Pancreas (tissue), 10 donors: ENCODE data around the gene ERVMER34-1. TPM values are rescaled to one million over a fixed set of nuclear protein-coding genes. Genes with fewer than 3 reads are reported as not detected.

ENCODE experiments used
- ATAC-seq, 4 donors: fragments of 200-7000 bp; cut with Tn5 transposase; one replicate each; pipeline versions ENCODE4 v1.8.0 to v1.9.1; 2020; ENCODE audit warnings: mild to moderate bottlenecking in 4 of 4, moderate library complexity in 4 of 4
- DNase-seq, 6 donors: peaks; one replicate each; pipeline ENCODE4 v3.0.0-alpha.2; 2020
- FAIRE-seq: peaks from 2 replicates; lab custom pipeline; 2012; peaks lifted over from hg19 to GRCh38; lab: Jason Lieb, UNC
- H3K27ac ChIP-seq, 4 donors: fragments of 200-600 bp; sonication (generic); 1 replicate in 3 of 4; 2 replicates in 1 of 4; pipeline versions ENCODE4 v1.5.0 to v1.8.0; 2020
- H3K27me3 ChIP-seq, 4 donors: fragments of 200-600 bp; one replicate each; pipeline ENCODE4 v1.8.0; 2021
- H3K36me3 ChIP-seq, 3 donors: fragments of 200-600 bp; sonication (generic) in 1 of 3; one replicate each; pipeline versions ENCODE4 v1.5.0 to v1.8.0; 2020 to 2021
- H3K4me1 ChIP-seq, 3 donors: fragments of 200-600 bp; one replicate each; pipeline ENCODE4 v1.8.0; 2021
- H3K4me3 ChIP-seq, 4 donors: fragments of 200-600 bp; sonication (generic) in 2 of 4; one replicate each; pipeline versions ENCODE4 v1.5.0 to v1.8.0; 2020 to 2021
- H3K9me3 ChIP-seq, 4 donors: fragments of 200-600 bp; one replicate each; pipeline ENCODE4 v1.8.0; 2021
- CTCF ChIP-seq, 4 donors: fragments of 200-600 bp; sonication (generic) in 3 of 4; IDR thresholded peaks; one replicate each; pipeline versions ENCODE4 v1.5.0 to v1.8.0; 2021; ENCODE audit warnings: antibody characterized with exemption in 4 of 4
- WGBS, 2 donors: extraction: QIAGEN DNeasy Blood & Tissue Kit; methylation state at CpG; one replicate each; pipeline ENCODE4 v1.1.7; 2013; 5-methylcytosine and 5-hydroxymethylcytosine counted together
- intact Hi-C, 3 donors: fragments of 100-400 bp; cut with DNase I; formaldehyde crosslinking; loops; one replicate each; pipeline versions ENCODE4 v1.11.1 to v1.14.2; 2022
- polyA plus RNA-seq, 2 donors: library from polyadenylated mRNA; stranded (reverse); fragments of 200-250 nt; gene quantifications; one replicate each; pipeline ENCODE4 v1.2.3, GENCODE V29; 2013
- total RNA-seq, 6 donors: library from RNA; stranded (reverse); fragmentation: NEBNext Ultra II Directional in 4 of 6; extraction: Animal tissue kit (Norgen Biotek cat#: 25700) in 4 of 6; gene quantifications; one replicate each; pipeline versions ENCODE4 v1.2.1 to v1.2.4, GENCODE V29; 2021 to 2023
- donor health status: healthy with polysubstance abuse.
- donor health status: DM: no; HTN: no; CAD: no; lungs with moderate emphysema.
- donor health status: DM: no; HTN: no; CAD: no.
- donor health status: control.
- donor health status: control.
- donor health status: Bipolar disorder and iron deficiency.
- donor health status: DM: yes; HTN: yes; CAD: no.
- donor health status: DM: no; HTN: no; CAD: no.
- donor health status: DM: no; HTN: no; CAD: no.
- donor health status: DM: yes; HTN: yes; CAD: no.

Gene ERVMER34-1
- 1 to 10 TPM in 1 of 6 donors, under 1 TPM in 5; 0.14 to 1.7 (median 0.48) TPM for total RNA-seq
- polyA plus RNA-seq: under 1 TPM; 0.14 to 0.15 TPM

- no peaks in the 10 kb centered on the region for H3K36me3 ChIP-seq
- H3K27ac ChIP-seq: peak within 1 kb of the TSS in 2 of 4 donors; percentile 28 to 42
- WGBS, 2 donors: 1 to 2% methylated on average over 60 to 61 of the region's 61 CpGs
- no peaks in the 10 kb centered on the region for H3K9me3 ChIP-seq
- peak within 1 kb of the TSS; percentile 31 to 60 (median 44) for H3K4me3 ChIP-seq
- peaks cover 0 to 8% (median 3%) of the 10 kb centered on the region in 3 donors for H3K4me1 ChIP-seq
- no peaks in the 10 kb centered on the region for H3K27me3 ChIP-seq
- intact Hi-C loops: no loop called here
- no peak for TF ChIP-seq CTCF (IDR thresholded peaks at IDR 0.05)
- FAIRE-seq (no peak), ATAC-seq (peak; percentile 53 to 82 (median 73)), DNase-seq (peak; percentile 5 to 75 (median 26))
Observed at GRCh38 chr4:52750819-52751486, at the start of gene ERVMER34-1. Gene ERVMER34-1 (minus strand): TSS chr4:52751425. CDS start chr4:52745520, 5,905 bp downstream.

- TF ChIP-seq CTCF (IDR thresholded peaks at IDR 0.05): no peak
- DNase-seq (no peak), FAIRE-seq (no peak), ATAC-seq (no peak)
- intact Hi-C loops: no loop called here
- Histone ChIP-seq H3K27me3 (no peaks in the 10 kb centered on the region), H3K36me3 (no peaks in the 10 kb centered on the region), H3K4me3 (no peak overlapping the region), H3K9me3 (no peaks in the 10 kb centered on the region), H3K4me1 (no peaks in the 10 kb centered on the region), H3K27ac (no peak overlapping the region)
- 88 to 100% methylated on average over 2 of the region's 2 CpGs for WGBS, 2 donors
Observed at GRCh38 chr4:52799813-52800212, 48.6 kb upstream of the ERVMER34-1 start.

GRCh38 chr4:52795533-52795932 is 44.3 kb upstream of the ERVMER34-1 start:
- H3K4me3 ChIP-seq: no peak overlapping the region
- no peak for TF ChIP-seq CTCF (IDR thresholded peaks at IDR 0.05)
- intact Hi-C loops: no loop called here
- H3K27ac ChIP-seq: no peak overlapping the region
- no peaks in the 10 kb centered on the region for H3K9me3 ChIP-seq
- H3K36me3 ChIP-seq: no peaks in the 10 kb centered on the region
- no peaks in the 10 kb centered on the region for H3K4me1 ChIP-seq
- DNase-seq (no peak), ATAC-seq (no peak), FAIRE-seq (no peak)
- no peaks in the 10 kb centered on the region for H3K27me3 ChIP-seq

GRCh38 chr4:52791936-52792335 is 40.7 kb upstream of the ERVMER34-1 start:
- no peaks in the 10 kb centered on the region for H3K36me3 ChIP-seq
- no peak for TF ChIP-seq CTCF (IDR thresholded peaks at IDR 0.05)

GRCh38 chr4:52789774-52790173 is 38.5 kb upstream of the ERVMER34-1 start:
- no peaks in the 10 kb centered on the region for H3K4me1 ChIP-seq
- H3K4me3 ChIP-seq: no peak overlapping the region
- DNase-seq (no peak), FAIRE-seq (no peak), ATAC-seq (no peak)
- WGBS, 2 donors: 93 to 96% methylated on average over 6 of the region's 6 CpGs
- no peaks in the 10 kb centered on the region for H3K36me3 ChIP-seq
- no peak overlapping the region for H3K27ac ChIP-seq
- intact Hi-C loops: no loop called here
- no peaks in the 10 kb centered on the region for H3K9me3 ChIP-seq
- TF ChIP-seq CTCF (IDR thresholded peaks at IDR 0.05): no peak
- no peaks in the 10 kb centered on the region for H3K27me3 ChIP-seq

More at GRCh38 chr4:52791936-52792335, 40.7 kb upstream of the ERVMER34-1 start:
- Histone ChIP-seq H3K9me3 (no peaks in the 10 kb centered on the region), H3K4me3 (no peak overlapping the region), H3K27me3 (no peaks in the 10 kb centered on the region), H3K27ac (no peak overlapping the region), H3K4me1 (no peaks in the 10 kb centered on the region)
- 91 to 93% methylated on average over 5 of the region's 5 CpGs for WGBS, 2 donors
- ATAC-seq (no peak), FAIRE-seq (no peak), DNase-seq (no peak)
- intact Hi-C loops: no loop called here
